SU-DHL-6 (cell line): ENCODE results near the gene CMSS1.

Source experiments
- H2AFZ ChIP-seq: fragments of 200-600 bp; sonication (generic); 2 replicates; pipeline ENCODE4 v1.6.1; 2014; ENCODE audit warnings: low read depth, mild to moderate bottlenecking, moderate library complexity, mixed read lengths, antibody characterized with exemption, low read length; ENCODE audit not compliant: severe bottlenecking
- H3F3A ChIP-seq: fragments of 200-600 bp; shearing (Covaris generic); 2 replicates; pipeline ENCODE4 v1.6.0; 2016; ENCODE audit warnings: antibody characterized with exemption, mild to moderate bottlenecking; ENCODE audit not compliant: insufficient read depth
- H3K27ac ChIP-seq: fragments of 200-600 bp; sonication (generic); 2 replicates; pipeline ENCODE4 v1.5.1; 2016; ENCODE audit warnings: low read depth, mild to moderate bottlenecking, low read length, moderate library complexity, mixed read lengths
- H3K27me3 ChIP-seq: fragments of 200-600 bp; sonication (generic), shearing (Covaris generic); 2 replicates; pipeline ENCODE4 v1.6.0; 2014; ENCODE audit warnings: mild to moderate bottlenecking, low read length
- H3K36me3 ChIP-seq: fragments of 200-600 bp; sonication (generic); 2 replicates; pipeline ENCODE4 v1.6.1; 2014; ENCODE audit warnings: mild to moderate bottlenecking, low read length, mixed read lengths
- H3K4me2 ChIP-seq: fragments of 300-600, 200-600 bp; shearing (Covaris generic), sonication (generic); 2 replicates; pipeline ENCODE4 v1.6.0; 2014; ENCODE audit warnings: low read length, low read depth, mild to moderate bottlenecking; ENCODE audit not compliant: poor library complexity, severe bottlenecking
- H3K4me3 ChIP-seq: fragments of 200-600 bp; sonication (generic); 2 replicates; pipeline ENCODE4 v1.5.1; 2014; ENCODE audit warnings: antibody characterized with exemption, low read length, mild to moderate bottlenecking, mixed read lengths; ENCODE audit not compliant: insufficient read depth, poor library complexity, severe bottlenecking
- H3K79me2 ChIP-seq: fragments of 200-600 bp; sonication (generic); 2 replicates; pipeline ENCODE4 v1.6.1; 2014; ENCODE audit warnings: mild to moderate bottlenecking, low read length, moderate library complexity; ENCODE audit not compliant: insufficient read depth
- H3K9ac ChIP-seq: fragments of 200-600 bp; sonication (generic); 2 replicates; pipeline ENCODE4 v1.7.0; 2014; ENCODE audit warnings: mild to moderate bottlenecking, low read length
- H3K9me2 ChIP-seq: fragments of 200-600 bp; sonication (generic); replicated peaks from 2 replicates; pipeline ENCODE4 v1.6.1; 2014; ENCODE audit warnings: low read length; ENCODE audit not compliant: insufficient read depth
- H3K9me3 ChIP-seq: fragments of 200-600 bp; sonication (generic); 2 replicates; pipeline ENCODE4 v1.6.1; 2014; ENCODE audit warnings: low read length, mixed read lengths; ENCODE audit not compliant: insufficient read depth
- H4K20me1 ChIP-seq: fragments of 200-600 bp; sonication (generic); 2 replicates; pipeline ENCODE4 v1.6.1; 2014; ENCODE audit warnings: low read depth, mild to moderate bottlenecking, antibody characterized with exemption, low read length, moderate library complexity, mixed read lengths
- CTCF ChIP-seq: fragments of 200-600 bp; sonication (generic); IDR thresholded peaks from one replicate; pipeline ENCODE4 v1.5.1; 2017; ENCODE audit warnings: antibody characterized with exemption, mild to moderate bottlenecking, low read length, moderate library complexity; ENCODE audit not compliant: insufficient read depth, poor library complexity, severe bottlenecking
- EZH2phosphoT487 ChIP-seq: fragments of 200-600 bp; sonication (generic), shearing (Covaris generic); conservative IDR thresholded peaks from 2 replicates; pipeline ENCODE4 v1.6.1; 2018; ENCODE audit warnings: mild to moderate bottlenecking, antibody characterized with exemption, low read length, moderate library complexity, mixed read lengths

CMSS1 gene

GRCh38 chr3:100214574-100214964 lies 396.9 kb downstream of the CMSS1 start:
- no peak for TF ChIP-seq CTCF
- no peak for TF ChIP-seq EZH2phosphoT487
- Histone ChIP-seq H3K27me3 (no peaks in the 10 kb centered on the region), H3K36me3 (no peaks in the 10 kb centered on the region), H3K9ac (no peak overlapping the region), H3K79me2 (no peaks in the 10 kb centered on the region), H3K4me3 (no peak overlapping the region), H3K9me2 (no peaks in the 10 kb centered on the region), H3K9me3 (no peaks in the 10 kb centered on the region), H3K4me2 (no peak overlapping the region), H3F3A (no peaks in the 10 kb centered on the region), H2AFZ (no peak overlapping the region), H4K20me1 (no peaks in the 10 kb centered on the region), H3K27ac (no peak overlapping the region)

- Histone ChIP-seq H4K20me1 (no peaks in the 10 kb centered on the region), H3K9me3 (peaks cover 4% of the 10 kb centered on the region; the same call in 1 of the 2 replicates), H3K79me2 (no peaks in the 10 kb centered on the region), H3K4me3 (no peak overlapping the region), H2AFZ (no peak overlapping the region), H3K9me2 (no peaks in the 10 kb centered on the region), H3F3A (no peaks in the 10 kb centered on the region), H3K9ac (no peak overlapping the region), H3K27me3 (no peaks in the 10 kb centered on the region), H3K4me2 (no peak overlapping the region), H3K27ac (no peak overlapping the region), H3K36me3 (no peaks in the 10 kb centered on the region)
- no peak for TF ChIP-seq CTCF
These were observed 399.1 kb downstream of the CMSS1 start for GRCh38 chr3:100216713-100217112.

GRCh38 chr3:100221159-100221558 lies 403.5 kb downstream of the CMSS1 start:
- Histone ChIP-seq H3K4me3 (no peak overlapping the region), H3K9me3 (peaks cover 4% of the 10 kb centered on the region; the same call in 1 of the 2 replicates), H2AFZ (no peak overlapping the region), H3K4me2 (no peak overlapping the region), H3K36me3 (no peaks in the 10 kb centered on the region), H3K9me2 (no peaks in the 10 kb centered on the region), H3K27ac (no peak overlapping the region), H3K27me3 (no peaks in the 10 kb centered on the region), H4K20me1 (no peaks in the 10 kb centered on the region), H3F3A (no peaks in the 10 kb centered on the region), H3K79me2 (no peaks in the 10 kb centered on the region), H3K9ac (no peak overlapping the region)
- TF ChIP-seq CTCF: no peak
- no peak for TF ChIP-seq EZH2phosphoT487
